Lower lobe of right lung (tissue), 2 donors: ENCODE results near the gene RAB29. TPM values are rescaled to one million over a fixed set of nuclear protein-coding genes. Genes with fewer than 3 reads are reported as not detected.

ENCODE experiments used
- ATAC-seq, 2 donors: fragments of 200-7000 bp; cut with Tn5 transposase; one replicate each; pipeline ENCODE4 v1.9.1; 2020 to 2022; ENCODE audit warnings: mild to moderate bottlenecking in 2 of 2, moderate library complexity in 2 of 2
- DNase-seq: peaks from one replicate; pipeline ENCODE4 v3.0.0-alpha.2; 2020
- H3K27ac ChIP-seq: fragments of 200-600 bp; one replicate; pipeline ENCODE4 v1.8.0; 2022
- H3K27me3 ChIP-seq: fragments of 200-600 bp; one replicate; pipeline ENCODE4 v1.8.0; 2022; ENCODE audit warnings: low read depth
- H3K36me3 ChIP-seq: fragments of 200-600 bp; one replicate; pipeline ENCODE4 v1.8.0; 2022; ENCODE audit warnings: mild to moderate bottlenecking
- H3K4me1 ChIP-seq: fragments of 200-600 bp; one replicate; pipeline ENCODE4 v1.8.0; 2022
- H3K4me3 ChIP-seq: fragments of 200-600 bp; one replicate; pipeline ENCODE4 v1.8.0; 2022; ENCODE audit warnings: mild to moderate bottlenecking
- H3K9me3 ChIP-seq: fragments of 200-600 bp; one replicate; pipeline ENCODE4 v1.8.0; 2022
- intact Hi-C: fragments of 100-400 bp; cut with DNase I; formaldehyde crosslinking; loops from one replicate; pipeline ENCODE4 v1.11.0; 2022
- total RNA-seq: library from RNA; stranded (reverse); fragmentation: NEBNext Ultra II Directional; extraction: Animal tissue kit (Norgen Biotek cat#: 25700); gene quantifications from one replicate; pipeline ENCODE4 v1.2.1, GENCODE V29; 2021
- TF ChIP-seq, protein P1 (sequence below): fragments of 200-600 bp; IDR thresholded peaks from one replicate; pipeline ENCODE4 v1.8.0; 2022; ENCODE audit warnings: antibody characterized with exemption, mild to moderate bottlenecking
- donor health status: DM: no; HTN: yes; CAD: no; lungs with severe emphysema.

The RAB29 gene
- total RNA-seq, 1 donor from 2014 or later, result 23.9 TPM

GRCh38 chr1:205794011-205794730 is 18.9 kb upstream of the RAB29 start:
- DNase-seq (no peak), ATAC-seq (no peak)
- Histone ChIP-seq H3K27ac (no peak overlapping the region), H3K27me3 (no peaks in the 10 kb centered on the region), H3K4me1 (no peaks in the 10 kb centered on the region), H3K36me3 (peaks cover 94% of the 10 kb centered on the region), H3K9me3 (no peaks in the 10 kb centered on the region), H3K4me3 (no peak overlapping the region)
- intact Hi-C loops, result loop anchor here (10.0 kb wide), 2 partner anchors 121 to 181 kb away; no protein-coding TSS in a partner anchor
- TF ChIP-seq, protein P1, sequence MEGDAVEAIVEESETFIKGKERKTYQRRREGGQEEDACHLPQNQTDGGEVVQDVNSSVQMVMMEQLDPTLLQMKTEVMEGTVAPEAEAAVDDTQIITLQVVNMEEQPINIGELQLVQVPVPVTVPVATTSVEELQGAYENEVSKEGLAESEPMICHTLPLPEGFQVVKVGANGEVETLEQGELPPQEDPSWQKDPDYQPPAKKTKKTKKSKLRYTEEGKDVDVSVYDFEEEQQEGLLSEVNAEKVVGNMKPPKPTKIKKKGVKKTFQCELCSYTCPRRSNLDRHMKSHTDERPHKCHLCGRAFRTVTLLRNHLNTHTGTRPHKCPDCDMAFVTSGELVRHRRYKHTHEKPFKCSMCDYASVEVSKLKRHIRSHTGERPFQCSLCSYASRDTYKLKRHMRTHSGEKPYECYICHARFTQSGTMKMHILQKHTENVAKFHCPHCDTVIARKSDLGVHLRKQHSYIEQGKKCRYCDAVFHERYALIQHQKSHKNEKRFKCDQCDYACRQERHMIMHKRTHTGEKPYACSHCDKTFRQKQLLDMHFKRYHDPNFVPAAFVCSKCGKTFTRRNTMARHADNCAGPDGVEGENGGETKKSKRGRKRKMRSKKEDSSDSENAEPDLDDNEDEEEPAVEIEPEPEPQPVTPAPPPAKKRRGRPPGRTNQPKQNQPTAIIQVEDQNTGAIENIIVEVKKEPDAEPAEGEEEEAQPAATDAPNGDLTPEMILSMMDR, result no peak

DNA sequence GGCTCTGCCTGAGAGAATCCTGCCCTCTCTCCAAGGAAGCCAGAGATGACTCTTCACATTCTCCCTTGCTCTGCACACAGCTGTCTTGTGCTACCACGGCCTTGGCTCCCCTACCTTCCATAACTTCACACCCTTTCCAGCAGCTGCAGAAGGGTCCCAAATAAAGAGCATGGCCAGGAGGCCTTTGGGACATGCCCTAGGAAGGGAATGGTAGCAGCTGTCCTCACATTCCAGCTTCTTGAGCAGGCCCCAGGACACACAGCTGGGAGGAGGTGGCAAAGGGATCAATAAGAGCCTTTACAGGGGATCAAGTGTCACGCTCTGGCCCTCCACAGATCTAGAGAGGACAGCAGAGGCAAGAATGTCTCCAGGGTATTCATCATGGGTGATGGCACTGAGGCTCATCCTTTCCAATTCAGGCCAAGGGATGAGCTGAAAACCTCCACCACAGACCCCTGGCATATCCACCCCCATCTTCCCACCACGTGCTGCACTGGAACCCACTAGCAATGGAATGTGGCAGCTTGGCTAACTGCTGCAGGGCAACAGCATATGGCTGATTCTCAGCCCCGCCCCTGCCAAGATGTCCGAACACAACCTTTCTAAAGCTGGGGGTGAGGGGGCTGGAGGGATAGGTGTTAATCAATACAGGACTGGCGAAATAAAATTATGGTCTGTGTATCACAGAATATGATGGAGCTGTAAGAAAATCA is 17.8 kb upstream of the RAB29 start:
- Histone ChIP-seq H3K27ac (no peak overlapping the region), H3K4me1 (no peaks in the 10 kb centered on the region), H3K4me3 (no peak overlapping the region), H3K27me3 (no peaks in the 10 kb centered on the region), H3K9me3 (no peaks in the 10 kb centered on the region), H3K36me3 (peaks cover 84% of the 10 kb centered on the region)
- ATAC-seq, result no peak
- TF ChIP-seq, protein P1, result no peak
- no peak for DNase-seq
- intact Hi-C loops, result loop anchor here (10.0 kb wide), 2 partner anchors 122 to 182 kb away; no protein-coding TSS in a partner anchor

GRCh38 chr1:205792481-205792881 is 17.2 kb upstream of the RAB29 start:
- ATAC-seq (no peak), DNase-seq (no peak)
- Histone ChIP-seq H3K4me1 (no peaks in the 10 kb centered on the region), H3K27me3 (no peaks in the 10 kb centered on the region), H3K9me3 (no peaks in the 10 kb centered on the region), H3K4me3 (no peak overlapping the region), H3K27ac (no peak overlapping the region), H3K36me3 (peaks cover 77% of the 10 kb centered on the region)
- TF ChIP-seq, protein P1, result no peak
- intact Hi-C loops, result loop anchor here (10.0 kb wide), 2 partner anchors 122 to 182 kb away; no protein-coding TSS in a partner anchor

- H3K27me3 ChIP-seq, result no peaks in the 10 kb centered on the region
- no peaks in the 10 kb centered on the region for H3K4me1 ChIP-seq
- H3K4me3 ChIP-seq, result no peak overlapping the region
- TF ChIP-seq, protein P1, result peak; percentile 80
- H3K27ac ChIP-seq, result no peak overlapping the region
- no peaks in the 10 kb centered on the region for H3K9me3 ChIP-seq
- ATAC-seq (peak; percentile 86 to 92), DNase-seq (peak; percentile 65)
- H3K36me3 ChIP-seq, result peaks cover 69% of the 10 kb centered on the region
- intact Hi-C loops, result loop anchor here (10.0 kb wide), 2 partner anchors 123 to 183 kb away; no protein-coding TSS in a partner anchor
These were observed 16.4 kb upstream of the RAB29 start for GRCh38 chr1:205791568-205792180.

DNA sequence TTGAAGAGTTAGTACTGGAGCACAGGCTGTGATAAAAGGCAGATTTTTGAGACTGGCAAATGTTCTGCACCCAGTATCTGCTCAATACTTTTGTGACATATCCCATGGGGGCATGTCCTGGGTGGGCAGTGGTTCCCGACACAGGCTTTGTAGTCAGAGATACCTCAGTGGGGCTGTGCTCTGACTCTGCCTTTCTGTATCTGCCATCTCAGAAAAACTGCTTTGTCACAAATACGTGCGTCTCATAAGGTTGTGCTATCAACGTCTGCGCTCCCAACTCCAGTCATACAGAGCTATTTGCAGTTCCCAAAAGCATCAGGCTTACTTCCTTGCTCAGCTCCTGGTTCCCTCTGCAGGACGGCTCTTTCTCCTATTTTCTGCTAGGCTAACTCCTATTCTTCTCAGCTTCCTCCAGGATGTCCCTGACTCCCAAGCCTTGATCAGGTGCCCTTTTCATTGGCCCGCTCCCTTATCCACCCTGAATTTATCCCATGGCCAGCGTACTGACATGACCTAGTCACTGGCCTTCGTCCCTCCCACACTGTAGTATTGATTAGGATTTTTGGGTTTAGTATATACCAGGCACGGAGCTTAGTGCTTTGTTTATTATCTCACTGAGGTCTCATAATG is 12.1 kb upstream of the RAB29 start:
- ATAC-seq (no peak), DNase-seq (no peak)
- Histone ChIP-seq H3K27ac (no peak overlapping the region), H3K4me1 (no peaks in the 10 kb centered on the region), H3K36me3 (peaks cover 28% of the 10 kb centered on the region), H3K27me3 (no peaks in the 10 kb centered on the region), H3K4me3 (no peak overlapping the region), H3K9me3 (no peaks in the 10 kb centered on the region)
- intact Hi-C loops, result no loop called here
- TF ChIP-seq, protein P1, result no peak
